LNCaP clone FGC (cell line): ENCODE results near the gene FNBP1L.

Experiments used
- DNase-seq: peaks from one replicate; pipeline ENCODE4 v3.0.0-alpha.2; 2011; ENCODE audit warnings: low read depth
- H3K4me3 ChIP-seq: 2 replicates; pipeline ENCODE4 v1.5.1; 2011; ENCODE audit warnings: mild to moderate bottlenecking, low read depth, low read length, control low read depth
- TF ChIP-seq, protein P1 (sequence below): IDR thresholded peaks from 2 replicates; pipeline ENCODE4 v1.5.1; 2012; ENCODE audit warnings: mild to moderate bottlenecking; ENCODE audit not compliant: control insufficient read depth, insufficient read depth; ENCODE audit errors: extremely low read depth

Gene FNBP1L

DNA sequence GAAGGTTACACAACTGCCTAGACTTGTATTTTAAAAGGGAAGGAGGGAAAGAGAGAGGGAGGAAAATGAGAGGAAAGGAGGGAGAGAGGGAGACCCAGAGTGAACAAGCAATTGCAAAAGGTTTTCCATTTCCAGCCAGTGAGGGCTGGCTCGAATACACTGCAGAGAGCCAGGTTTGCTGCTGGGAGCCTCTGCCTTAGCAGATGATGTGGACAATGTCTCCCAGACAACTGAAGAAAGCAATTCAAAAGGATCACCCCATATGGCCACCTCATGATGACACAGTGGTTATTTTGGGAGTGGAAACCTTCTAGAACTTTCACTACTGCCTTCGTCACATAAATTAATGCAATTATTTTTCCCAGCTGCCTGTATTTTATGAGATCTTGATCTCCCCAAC is 147.3 kb downstream of the FNBP1L start:
- TF ChIP-seq, protein P1, sequence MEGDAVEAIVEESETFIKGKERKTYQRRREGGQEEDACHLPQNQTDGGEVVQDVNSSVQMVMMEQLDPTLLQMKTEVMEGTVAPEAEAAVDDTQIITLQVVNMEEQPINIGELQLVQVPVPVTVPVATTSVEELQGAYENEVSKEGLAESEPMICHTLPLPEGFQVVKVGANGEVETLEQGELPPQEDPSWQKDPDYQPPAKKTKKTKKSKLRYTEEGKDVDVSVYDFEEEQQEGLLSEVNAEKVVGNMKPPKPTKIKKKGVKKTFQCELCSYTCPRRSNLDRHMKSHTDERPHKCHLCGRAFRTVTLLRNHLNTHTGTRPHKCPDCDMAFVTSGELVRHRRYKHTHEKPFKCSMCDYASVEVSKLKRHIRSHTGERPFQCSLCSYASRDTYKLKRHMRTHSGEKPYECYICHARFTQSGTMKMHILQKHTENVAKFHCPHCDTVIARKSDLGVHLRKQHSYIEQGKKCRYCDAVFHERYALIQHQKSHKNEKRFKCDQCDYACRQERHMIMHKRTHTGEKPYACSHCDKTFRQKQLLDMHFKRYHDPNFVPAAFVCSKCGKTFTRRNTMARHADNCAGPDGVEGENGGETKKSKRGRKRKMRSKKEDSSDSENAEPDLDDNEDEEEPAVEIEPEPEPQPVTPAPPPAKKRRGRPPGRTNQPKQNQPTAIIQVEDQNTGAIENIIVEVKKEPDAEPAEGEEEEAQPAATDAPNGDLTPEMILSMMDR, result no peak
- DNase-seq, result no peak
- H3K4me3 ChIP-seq, result no peak overlapping the region

DNA sequence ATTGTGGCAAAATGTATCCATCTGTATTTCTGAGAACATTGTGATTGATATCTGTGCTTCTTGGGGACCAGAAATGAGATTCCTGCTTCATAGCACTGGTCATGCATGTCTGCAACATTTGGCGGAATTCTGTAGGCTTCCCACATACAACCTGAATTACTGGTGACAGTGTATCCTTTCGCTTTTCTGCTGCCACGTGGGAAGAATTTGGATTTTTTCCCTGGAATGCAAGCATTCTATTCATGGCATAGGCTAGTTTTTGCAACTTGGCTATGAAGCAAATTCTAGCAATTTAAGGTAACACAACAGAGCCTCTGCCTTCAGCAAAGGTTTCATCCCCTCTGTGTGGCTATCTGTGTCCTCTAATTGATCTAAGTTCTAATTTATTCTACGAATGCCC is 147.8 kb downstream of the FNBP1L start:
- TF ChIP-seq, protein P1, result no peak
- no peak overlapping the region for H3K4me3 ChIP-seq
- DNase-seq, result no peak

GRCh38 chr1:93596329-93597089 is 148.6 kb downstream of the FNBP1L start:
- H3K4me3 ChIP-seq, result no peak overlapping the region
- TF ChIP-seq, protein P1, result no peak
- DNase-seq, result no peak

DNA sequence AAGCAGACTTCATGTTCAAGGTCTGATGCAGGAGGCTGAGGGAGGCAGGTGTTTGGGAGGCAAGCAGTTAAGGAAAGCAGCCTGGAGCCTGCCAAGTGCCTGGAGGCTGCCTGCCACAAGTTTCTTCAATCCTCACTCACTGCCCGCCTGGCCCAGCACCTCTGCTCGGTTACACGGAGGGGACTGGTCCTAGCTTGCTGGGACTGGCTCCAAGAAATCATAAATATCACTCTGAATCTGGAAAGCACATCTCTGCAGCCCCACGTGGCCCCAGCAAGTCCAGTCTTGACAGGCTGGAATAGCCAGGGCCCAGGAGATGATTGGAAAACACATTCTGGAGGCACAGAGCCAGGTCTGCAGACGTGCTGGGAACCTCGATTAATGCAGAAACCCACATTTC is 149.8 kb downstream of the FNBP1L start:
- H3K4me3 ChIP-seq, result no peak overlapping the region
- TF ChIP-seq, protein P1, result no peak
- DNase-seq, result peak; percentile 56

DNA sequence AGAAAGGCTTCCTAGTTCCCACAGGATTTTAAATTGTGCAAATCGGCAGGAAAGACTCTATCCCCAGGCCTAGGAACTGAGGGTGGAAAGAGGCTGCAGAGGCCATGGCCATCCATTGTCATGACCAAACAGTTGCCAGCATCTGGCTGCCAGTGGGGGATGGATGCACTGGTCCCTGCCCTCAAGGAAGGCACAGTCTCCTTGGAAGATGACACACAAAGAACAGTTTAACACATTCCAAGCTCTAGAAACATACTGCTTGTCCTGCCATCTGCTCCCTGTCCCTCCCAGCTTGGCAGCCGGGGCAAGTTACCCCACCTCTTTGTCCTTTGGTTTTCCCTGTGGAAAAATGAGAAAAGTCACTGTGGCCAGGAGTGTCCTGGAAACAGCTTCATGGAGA is 150.5 kb downstream of the FNBP1L start:
- TF ChIP-seq, protein P1, result no peak
- no peak overlapping the region for H3K4me3 ChIP-seq
- DNase-seq, result no peak

GRCh38 chr1:93598861-93599439 is 151.0 kb downstream of the FNBP1L start:
- no peak overlapping the region for H3K4me3 ChIP-seq
- TF ChIP-seq, protein P1, result no peak
- DNase-seq, result no peak
